Fibroblast of mammary gland (primary cell): Measurements from ENCODE around the gene SLC12A5.

Experiments
- DNase-seq: peaks from one replicate; pipeline ENCODE4 v3.0.0-alpha.2; 2010; ENCODE audit warnings: low read depth
- H3K4me3 ChIP-seq: 2 replicates; pipeline ENCODE4 v1.5.1; 2011; ENCODE audit warnings: low read depth, mild to moderate bottlenecking, low read length, moderate library complexity; ENCODE audit not compliant: control insufficient read depth
- TF ChIP-seq, protein P1 (sequence below): conservative IDR thresholded peaks from 2 replicates; pipeline ENCODE4 v1.5.1; 2011; ENCODE audit warnings: low read depth, low read length, inconsistent platforms; ENCODE audit not compliant: control insufficient read depth, insufficient read depth

Gene SLC12A5

DNA sequence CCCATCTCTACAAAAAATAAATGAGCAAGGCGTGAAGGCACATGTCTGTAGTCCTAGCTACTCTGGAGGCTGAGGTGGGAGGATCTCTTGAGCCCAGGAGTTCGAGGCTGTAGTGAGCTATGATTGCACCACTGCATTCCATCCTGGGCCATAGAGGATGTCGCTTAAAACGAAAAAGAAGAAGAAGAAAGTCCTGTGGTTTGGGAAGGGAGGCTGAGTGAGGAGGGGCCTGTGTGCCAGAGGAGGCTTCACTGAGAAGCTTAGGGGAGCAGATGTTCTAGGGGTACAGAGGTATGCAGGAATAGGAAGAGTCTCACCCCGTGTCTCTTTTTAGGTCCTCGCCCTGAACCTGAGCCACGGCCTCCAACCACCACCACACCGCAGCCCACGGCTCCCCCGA lies 16.1 kb upstream of the SLC12A5 start:
- TF ChIP-seq, protein P1, sequence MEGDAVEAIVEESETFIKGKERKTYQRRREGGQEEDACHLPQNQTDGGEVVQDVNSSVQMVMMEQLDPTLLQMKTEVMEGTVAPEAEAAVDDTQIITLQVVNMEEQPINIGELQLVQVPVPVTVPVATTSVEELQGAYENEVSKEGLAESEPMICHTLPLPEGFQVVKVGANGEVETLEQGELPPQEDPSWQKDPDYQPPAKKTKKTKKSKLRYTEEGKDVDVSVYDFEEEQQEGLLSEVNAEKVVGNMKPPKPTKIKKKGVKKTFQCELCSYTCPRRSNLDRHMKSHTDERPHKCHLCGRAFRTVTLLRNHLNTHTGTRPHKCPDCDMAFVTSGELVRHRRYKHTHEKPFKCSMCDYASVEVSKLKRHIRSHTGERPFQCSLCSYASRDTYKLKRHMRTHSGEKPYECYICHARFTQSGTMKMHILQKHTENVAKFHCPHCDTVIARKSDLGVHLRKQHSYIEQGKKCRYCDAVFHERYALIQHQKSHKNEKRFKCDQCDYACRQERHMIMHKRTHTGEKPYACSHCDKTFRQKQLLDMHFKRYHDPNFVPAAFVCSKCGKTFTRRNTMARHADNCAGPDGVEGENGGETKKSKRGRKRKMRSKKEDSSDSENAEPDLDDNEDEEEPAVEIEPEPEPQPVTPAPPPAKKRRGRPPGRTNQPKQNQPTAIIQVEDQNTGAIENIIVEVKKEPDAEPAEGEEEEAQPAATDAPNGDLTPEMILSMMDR: no peak
- H3K4me3 ChIP-seq: no peak overlapping the region
- DNase-seq: no peak

GRCh38 chr20:46013322-46013828 lies 15.6 kb upstream of the SLC12A5 start:
- no peak overlapping the region for H3K4me3 ChIP-seq
- TF ChIP-seq, protein P1: no peak
- no peak for DNase-seq

DNA sequence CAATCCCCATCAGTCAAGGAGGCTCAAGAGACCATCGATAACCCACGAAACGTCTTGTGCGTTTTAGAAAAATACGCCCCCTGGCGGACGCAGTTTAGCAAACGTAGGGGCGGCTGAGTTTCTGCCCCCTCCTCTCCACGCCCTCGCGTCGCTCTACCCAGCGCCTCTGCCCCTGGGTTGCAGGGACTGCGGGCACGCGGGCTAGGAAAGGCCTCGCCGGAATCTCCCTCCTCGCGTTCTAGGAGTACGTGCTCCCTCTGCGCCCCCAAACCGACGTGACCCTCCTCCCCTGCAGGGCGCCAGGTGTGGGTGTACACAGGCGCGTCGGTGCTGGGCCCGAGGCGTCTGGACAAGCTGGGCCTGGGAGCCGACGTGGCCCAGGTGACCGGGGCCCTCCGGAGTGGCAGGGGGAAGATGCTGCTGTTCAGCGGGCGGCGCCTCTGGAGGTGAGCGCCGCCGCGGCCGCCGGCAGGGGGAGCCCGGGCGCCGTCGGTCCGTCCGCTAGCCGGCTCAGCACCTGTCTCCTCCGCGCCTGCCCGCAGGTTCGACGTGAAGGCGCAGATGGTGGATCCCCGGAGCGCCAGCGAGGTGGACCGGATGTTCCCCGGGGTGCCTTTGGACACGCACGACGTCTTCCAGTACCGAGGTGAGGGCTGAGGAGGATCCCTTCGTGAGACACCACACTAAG lies 15.0 kb upstream of the SLC12A5 start:
- no peak overlapping the region for H3K4me3 ChIP-seq
- TF ChIP-seq, protein P1: peak; percentile 56
- peak; percentile 48 for DNase-seq

DNA sequence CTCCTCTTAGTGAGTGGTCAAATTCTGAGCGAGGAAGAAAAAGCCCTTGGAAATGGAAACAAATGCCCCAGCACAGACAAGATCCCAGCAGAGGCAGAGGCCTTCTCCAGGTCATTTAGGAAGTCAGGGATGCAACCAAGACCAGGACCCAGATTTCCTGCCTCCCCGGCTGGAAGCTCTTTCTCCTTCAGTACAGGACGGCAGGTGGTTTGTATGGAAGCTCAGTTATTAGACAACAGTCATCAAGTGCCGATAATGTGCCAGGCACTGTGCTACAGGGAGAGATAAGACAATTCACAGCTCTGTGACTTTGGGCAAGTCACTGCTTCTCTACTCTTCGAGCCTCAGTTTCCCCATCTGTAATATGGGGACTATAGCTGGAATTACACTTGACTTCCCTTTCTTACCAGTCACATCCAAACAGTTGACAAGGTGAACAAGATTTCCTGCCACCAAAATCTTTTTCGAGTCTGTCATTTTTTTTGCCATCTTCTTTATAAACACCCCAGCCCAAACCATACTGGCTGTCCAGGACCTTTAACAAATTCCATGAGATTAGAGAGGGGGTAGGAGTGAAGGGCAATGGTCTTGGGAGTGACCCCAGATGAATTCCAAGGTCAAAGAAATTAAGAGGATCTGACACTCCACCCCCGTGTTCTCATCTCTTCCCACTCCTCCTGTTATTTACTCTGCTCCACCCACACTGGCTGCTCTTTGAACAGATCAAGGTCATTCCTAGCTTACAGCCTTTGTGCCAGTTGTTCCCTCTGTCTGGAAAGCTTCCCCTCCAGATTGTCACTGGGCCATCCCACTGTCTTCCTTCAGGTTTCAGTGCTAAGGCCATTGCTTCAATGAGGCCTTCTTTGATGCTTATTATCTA lies 14.3 kb upstream of the SLC12A5 start:
- no peak for DNase-seq
- TF ChIP-seq, protein P1: no peak
- no peak overlapping the region for H3K4me3 ChIP-seq

- no peak for DNase-seq
- H3K4me3 ChIP-seq: no peak overlapping the region
- TF ChIP-seq, protein P1: no peak
These were observed 11.7 kb upstream of the SLC12A5 start for GRCh38 chr20:46017272-46017671.

- TF ChIP-seq, protein P1: no peak
- no peak for DNase-seq
- no peak overlapping the region for H3K4me3 ChIP-seq
These were observed 10.9 kb upstream of the SLC12A5 start for GRCh38 chr20:46018112-46018511.
